Esophagus muscularis mucosa (tissue), 3 donors: ENCODE data around the gene FNDC1.

Experiments used
- CTCF ChIP-seq, 3 experiments: fragments of 200-600 bp in 2 of 3; fragments of 450-650 bp in 1 of 3; sonication (generic) in 2 of 3; IDR thresholded peaks; one replicate each; pipeline ENCODE4 v1.5.1; 2017 to 2019; ENCODE audit warnings: antibody characterized with exemption in 3 of 3, mild to moderate bottlenecking in 2 of 3, moderate library complexity in 1 of 3
- EP300 ChIP-seq: sonication (generic); formaldehyde crosslinking; IDR thresholded peaks from one replicate; pipeline ENCODE4 v1.6.1; 2017; ENCODE audit warnings: antibody characterized with exemption

- peak in 1 of 3 experiments; percentile 26 for TF ChIP-seq CTCF (IDR thresholded peaks at IDR 0.05)
- no peak for TF ChIP-seq EP300
These were observed 142.4 kb downstream of the FNDC1 start for GRCh38 chr6:159311618-159312017.
